ENCODE results near the gene CDH11.

CDH11 gene

DNA sequence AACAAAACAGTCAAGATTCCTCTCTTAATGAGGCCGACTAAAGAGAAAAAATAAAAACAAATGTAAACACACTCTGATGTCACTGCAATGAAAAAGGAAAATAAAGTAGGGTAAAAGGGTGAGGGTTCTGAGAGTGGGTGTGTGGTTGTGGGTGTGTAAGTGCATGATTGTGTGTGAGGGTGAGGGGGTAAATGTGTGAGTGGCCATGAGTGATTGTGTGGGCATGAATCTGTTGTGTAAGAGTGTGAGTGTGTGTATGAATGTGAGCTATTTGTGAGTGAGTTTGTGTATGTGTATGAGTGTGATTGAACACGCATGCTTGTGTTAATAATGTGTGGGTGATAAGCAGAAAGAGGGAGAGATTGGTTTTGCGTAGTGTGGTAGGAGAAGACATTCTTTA is 132.8 kb downstream of the CDH11 start:
- in situ Hi-C loops (cut with HindIII; ENCODE audit: low sequenced_read_pairs): no loop called here

- in situ Hi-C loops (cut with HindIII; ENCODE audit: low sequenced_read_pairs): no loop called here
These were observed 137.9 kb downstream of the CDH11 start for GRCh38 chr16:64983963-64984362.

- in situ Hi-C loops (cut with HindIII; ENCODE audit: low sequenced_read_pairs): no loop called here
These were observed 138.6 kb downstream of the CDH11 start for GRCh38 chr16:64983231-64983630.

GRCh38 chr16:64982581-64982980 is 139.3 kb downstream of the CDH11 start:
- in situ Hi-C loops (cut with HindIII; ENCODE audit: low sequenced_read_pairs): no loop called here

- in situ Hi-C loops (cut with HindIII; ENCODE audit: low sequenced_read_pairs): no loop called here
These were observed 140.1 kb downstream of the CDH11 start for GRCh38 chr16:64981568-64982281.

DNA sequence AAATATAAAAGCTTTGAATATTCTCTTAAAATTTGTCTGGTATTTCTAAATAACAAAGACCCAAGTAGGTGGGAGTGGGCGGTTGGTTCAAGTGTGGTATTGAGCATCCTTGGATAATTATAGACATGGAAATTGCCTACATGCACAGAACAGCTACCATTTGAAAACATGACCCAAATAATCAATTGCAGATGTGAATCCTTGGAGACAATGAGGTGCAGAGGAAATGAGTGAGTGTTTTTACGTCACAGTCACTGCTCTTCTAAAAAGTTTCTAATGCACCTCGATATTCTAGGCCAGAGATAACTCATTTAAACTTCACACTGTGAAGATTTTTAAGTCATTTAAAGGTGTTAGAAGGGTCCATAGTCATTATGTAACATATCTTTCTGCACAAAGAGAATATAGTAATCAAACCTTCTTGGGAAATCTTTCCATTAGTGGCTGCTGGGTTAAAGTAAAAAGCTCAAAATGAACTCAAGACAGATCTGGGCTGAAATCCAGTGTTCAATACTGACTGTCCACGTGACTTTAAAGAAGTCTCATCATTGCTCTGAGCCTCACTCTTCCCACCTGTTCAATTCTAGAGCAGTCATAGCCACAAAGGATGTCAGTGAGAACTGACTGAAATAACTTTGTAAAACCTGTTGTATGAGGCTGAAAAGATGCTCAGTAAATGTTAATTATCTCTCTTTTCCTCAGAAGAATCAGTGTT is 144.5 kb downstream of the CDH11 start:
- in situ Hi-C loops (cut with HindIII; ENCODE audit: low sequenced_read_pairs): no loop called here

GRCh38 chr16:64975821-64976220 is 146.0 kb downstream of the CDH11 start:
- in situ Hi-C loops (cut with HindIII; ENCODE audit: low sequenced_read_pairs): no loop called here

- in situ Hi-C loops (cut with HindIII; ENCODE audit: low sequenced_read_pairs): no loop called here
These were observed 147.5 kb downstream of the CDH11 start for GRCh38 chr16:64974381-64974780.

DNA sequence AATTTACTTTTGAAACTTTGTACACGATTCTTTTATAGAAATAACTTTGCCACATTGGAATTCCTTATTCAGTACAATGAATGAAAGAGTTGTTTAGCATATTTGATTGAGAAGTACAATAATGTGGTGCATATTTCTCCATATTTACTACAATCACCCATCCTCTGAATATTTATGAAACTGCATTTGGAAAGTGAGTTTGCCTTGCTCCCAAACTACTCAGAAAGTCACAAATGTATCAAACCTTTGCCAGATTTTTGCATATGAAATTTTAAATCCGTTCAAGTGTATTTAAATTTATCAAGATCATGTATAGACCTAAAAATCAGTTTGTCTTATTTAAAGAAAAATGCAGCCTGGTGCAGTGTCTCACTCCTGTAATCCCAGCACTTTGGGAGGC is 148.7 kb downstream of the CDH11 start:
- in situ Hi-C loops (cut with HindIII; ENCODE audit: low sequenced_read_pairs): no loop called here

DNA sequence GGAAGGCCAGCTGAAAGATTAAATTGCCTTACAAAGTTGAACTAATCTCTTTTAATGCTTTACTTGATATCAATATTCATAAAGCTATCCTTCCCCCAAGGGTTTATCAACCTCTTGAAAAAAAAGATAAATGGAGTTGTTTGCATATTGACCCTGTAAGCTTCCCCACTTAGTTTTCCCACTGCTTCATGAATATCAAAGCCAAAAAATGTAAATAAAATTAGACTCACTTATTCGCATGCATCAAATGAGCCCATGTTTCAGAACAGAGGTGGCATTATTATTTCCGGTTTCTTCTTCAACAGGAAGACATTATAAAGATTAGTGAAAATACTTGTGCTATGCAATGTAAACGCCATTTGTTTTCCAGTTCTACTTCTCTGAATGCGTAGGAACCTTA is 150.7 kb downstream of the CDH11 start:
- in situ Hi-C loops (cut with HindIII; ENCODE audit: low sequenced_read_pairs): no loop called here

DNA sequence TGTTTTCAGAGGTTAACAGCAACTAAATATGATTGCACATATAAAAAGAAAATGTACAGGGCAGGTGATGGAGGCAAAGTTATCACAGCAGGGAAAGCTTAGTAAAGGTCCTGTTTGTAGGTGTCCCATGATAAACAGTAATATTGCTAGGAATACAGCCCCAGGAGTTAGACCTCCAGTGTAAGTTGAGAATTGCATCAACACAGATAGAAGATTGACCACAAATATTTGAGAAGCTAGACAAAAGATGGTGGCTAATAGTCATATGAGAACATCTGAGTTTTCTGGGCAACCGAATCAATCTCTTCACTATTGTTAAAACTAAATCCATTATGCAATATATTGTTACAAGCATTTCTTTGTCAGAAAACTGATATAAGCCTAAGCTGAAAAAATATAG is 152.6 kb downstream of the CDH11 start:
- in situ Hi-C loops (cut with HindIII; ENCODE audit: low sequenced_read_pairs): no loop called here

DNA sequence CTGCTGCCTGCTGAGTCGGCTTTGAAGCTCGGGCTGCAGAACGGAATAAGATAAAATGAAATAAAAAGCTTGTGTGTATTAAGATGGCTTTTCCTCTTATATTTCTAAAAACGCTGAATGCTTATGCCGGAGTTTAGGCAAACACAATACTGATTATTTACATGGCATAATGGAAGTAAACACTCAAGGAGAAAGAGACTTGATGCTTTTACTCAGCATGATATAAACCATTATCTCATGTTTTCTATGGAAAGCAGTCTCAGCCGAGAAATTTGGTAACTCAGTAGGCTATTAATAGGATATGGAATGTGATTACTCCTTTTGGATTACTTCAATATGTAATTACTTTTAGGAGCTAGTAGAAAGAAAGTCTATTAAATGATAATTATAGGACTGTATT is 153.3 kb downstream of the CDH11 start:
- in situ Hi-C loops (cut with HindIII; ENCODE audit: low sequenced_read_pairs): no loop called here

GRCh38 chr16:64964126-64964540 is 157.7 kb downstream of the CDH11 start:
- in situ Hi-C loops (cut with HindIII; ENCODE audit: low sequenced_read_pairs): no loop called here

DNA sequence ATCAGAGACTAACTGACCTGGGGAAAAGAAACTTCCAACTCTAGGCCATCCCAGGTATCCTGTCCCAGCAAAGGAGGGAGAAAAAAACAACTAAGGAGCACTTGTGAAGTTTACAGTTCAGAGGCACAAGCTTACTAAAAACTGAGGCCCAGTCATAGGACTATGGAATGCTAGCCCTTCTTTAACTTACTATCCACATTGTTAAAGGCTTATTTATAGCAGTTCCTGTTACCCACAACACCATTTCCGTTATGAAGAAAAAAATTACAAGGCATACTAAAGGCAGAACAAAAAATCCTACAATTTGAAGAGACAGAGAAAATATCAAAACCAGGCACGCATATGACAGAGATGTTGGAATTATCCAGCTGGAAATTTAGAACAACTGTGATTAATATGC is 159.1 kb downstream of the CDH11 start:
- in situ Hi-C loops (cut with HindIII; ENCODE audit: low sequenced_read_pairs): no loop called here

GRCh38 chr16:64957246-64957645 is 164.6 kb downstream of the CDH11 start:
- in situ Hi-C loops (cut with HindIII; ENCODE audit: low sequenced_read_pairs): no loop called here

DNA sequence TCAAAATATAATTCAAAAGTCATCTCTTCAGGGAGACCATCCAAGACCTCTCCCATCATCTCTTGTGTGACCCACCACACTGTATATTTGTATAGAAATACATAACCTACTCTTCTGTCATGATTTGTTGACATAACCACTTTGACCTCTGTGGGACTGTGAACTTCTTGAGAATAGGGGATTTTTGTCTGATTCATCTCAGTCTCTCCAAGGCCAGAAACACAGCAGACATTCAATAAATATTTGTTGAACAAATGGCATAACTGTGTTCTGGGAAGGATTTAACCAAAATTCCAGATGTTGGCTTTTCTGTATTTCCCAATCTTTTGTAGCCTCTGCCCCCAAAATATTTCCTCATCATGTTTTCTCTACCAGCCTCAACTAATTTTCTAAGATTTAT is 169.7 kb downstream of the CDH11 start:
- in situ Hi-C loops (cut with HindIII; ENCODE audit: low sequenced_read_pairs): no loop called here

DNA sequence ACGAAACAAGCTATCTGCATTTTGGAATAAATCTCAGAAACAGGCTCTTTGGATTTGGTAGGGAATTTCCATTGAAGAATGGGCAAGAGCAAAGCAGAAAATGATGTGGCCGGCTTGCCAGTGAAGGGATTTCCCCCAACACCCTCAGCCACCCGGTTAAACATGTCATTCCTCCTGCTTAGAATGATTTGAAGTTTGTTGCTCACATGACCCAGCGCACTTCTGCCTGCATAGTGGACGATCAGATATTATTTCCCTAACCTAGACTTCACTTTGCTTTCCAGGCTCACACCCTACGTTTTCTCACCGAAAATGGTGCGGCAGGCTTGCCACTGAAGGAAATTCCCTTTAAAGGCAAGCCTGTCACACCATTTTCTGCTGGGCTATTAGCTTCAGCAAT is 170.7 kb downstream of the CDH11 start:
- in situ Hi-C loops (cut with HindIII; ENCODE audit: low sequenced_read_pairs): no loop called here

DNA sequence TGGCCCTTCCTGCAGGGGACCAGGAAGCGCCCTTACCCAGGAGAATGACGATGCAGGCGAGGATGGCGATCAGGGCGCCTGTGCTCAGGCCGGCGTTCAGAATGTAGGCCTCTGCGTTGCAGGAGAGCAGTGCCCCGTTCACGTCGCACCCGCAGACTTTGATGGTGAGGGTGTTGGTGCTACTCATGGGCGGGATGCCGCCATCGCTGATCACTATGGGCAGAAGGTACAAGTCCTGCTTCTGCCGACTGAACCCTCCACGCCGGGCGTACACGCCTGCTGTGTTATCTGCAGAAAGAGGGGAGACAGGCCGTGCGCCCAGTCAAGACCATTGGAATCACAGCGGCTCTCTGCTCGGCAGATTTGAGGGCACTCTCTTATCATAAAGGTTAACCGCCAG is 171.1 kb downstream of the CDH11 start:
- in situ Hi-C loops (cut with HindIII; ENCODE audit: low sequenced_read_pairs): no loop called here

DNA sequence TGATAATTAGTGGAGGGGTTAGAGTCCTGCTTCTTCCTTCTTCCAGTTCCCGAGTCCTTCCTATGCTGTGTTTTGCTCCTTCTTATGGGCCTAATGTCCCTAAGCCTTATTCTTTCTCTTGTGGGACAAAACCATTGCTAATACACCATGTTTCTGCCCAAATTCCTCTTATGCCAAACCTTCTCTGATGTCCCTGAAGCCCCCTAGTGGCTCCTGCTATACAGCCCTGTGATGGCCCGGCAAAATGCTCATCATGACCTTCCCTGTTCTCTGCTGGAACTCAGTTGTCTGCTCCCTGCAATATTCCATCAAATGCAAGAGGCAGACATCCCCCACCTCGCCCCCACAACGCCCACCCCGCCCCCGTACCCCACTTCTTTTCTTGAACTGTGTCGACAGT is 171.6 kb downstream of the CDH11 start:
- in situ Hi-C loops (cut with HindIII; ENCODE audit: low sequenced_read_pairs): no loop called here

GRCh38 chr16:64948056-64948455 is 173.8 kb downstream of the CDH11 start:
- in situ Hi-C loops (cut with HindIII; ENCODE audit: low sequenced_read_pairs): no loop called here

DNA sequence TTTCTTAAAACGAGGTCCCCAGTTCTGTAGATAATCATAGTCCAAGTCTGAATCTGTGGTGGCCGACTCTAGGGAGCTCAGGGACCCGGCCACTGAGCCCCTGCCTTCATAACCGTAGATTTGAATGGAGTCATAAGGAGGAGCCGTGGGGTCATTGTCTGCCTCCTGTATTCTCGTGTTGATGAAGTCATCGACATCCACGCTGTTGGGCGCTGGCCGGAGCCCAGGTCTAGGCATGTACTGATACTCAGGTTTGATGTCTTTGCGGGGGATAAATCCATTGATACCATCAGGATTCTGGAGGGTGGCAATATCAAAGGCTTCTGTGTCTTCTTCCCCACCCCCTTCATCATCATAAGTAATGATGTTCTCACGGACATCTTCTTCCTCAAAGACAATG is 174.2 kb downstream of the CDH11 start:
- in situ Hi-C loops (cut with HindIII; ENCODE audit: low sequenced_read_pairs): no loop called here

DNA sequence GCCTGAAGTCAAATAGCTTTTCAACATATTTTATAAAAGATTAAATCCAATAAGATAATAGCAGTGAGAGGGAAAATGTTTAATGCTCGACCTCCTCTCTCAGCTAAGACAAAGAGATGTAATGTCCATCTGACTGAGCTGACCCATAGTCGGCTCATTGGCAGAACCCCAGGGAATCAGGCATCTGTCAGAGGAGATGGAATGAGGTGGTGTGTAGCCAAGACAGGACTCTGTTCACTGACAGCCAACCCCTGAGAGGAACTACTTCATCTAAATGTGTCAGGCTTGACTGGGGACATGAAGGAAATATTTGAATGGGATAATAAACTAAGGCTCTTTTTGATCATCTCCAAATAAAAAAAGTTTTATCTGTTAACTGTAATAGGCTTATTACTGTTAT is 188.0 kb downstream of the CDH11 start:
- in situ Hi-C loops (cut with HindIII; ENCODE audit: low sequenced_read_pairs): no loop called here

- in situ Hi-C loops (cut with HindIII; ENCODE audit: low sequenced_read_pairs): no loop called here
These were observed 195.4 kb downstream of the CDH11 start for GRCh38 chr16:64926476-64926875.

All from DLD1 (cell line).